Naive B cell (primary cell): ENCODE measurements around the gene PRKACA. TPM values are rescaled to one million over a fixed set of nuclear protein-coding genes. Genes with fewer than 3 reads are reported as not detected.

ENCODE experiments used
- ATAC-seq, 2 donors: fragments of 150-1000 bp; cut with Tn5 transposase; 2 replicates each; pipeline ENCODE4 v1.10.0; 2021; ENCODE audit warnings: low read depth in 2 of 2, mild to moderate bottlenecking in 2 of 2, moderate library complexity in 2 of 2
- DNase-seq: peaks from one replicate; pipeline ENCODE4 v3.0.0; 2022
- H3K27ac Mint-ChIP-seq, 6 donors: one replicate each; pipeline ENCODE4 v1.8.0; 2020 to 2022; ENCODE audit warnings: mild to moderate bottlenecking in 6 of 6, mixed read lengths in 6 of 6, moderate library complexity in 5 of 6, inconsistent platforms in 2 of 6
- H3K27me3 Mint-ChIP-seq, 3 donors: one replicate each; pipeline ENCODE4 v1.8.0; 2021 to 2022; ENCODE audit warnings: mixed read lengths in 3 of 3, mild to moderate bottlenecking in 1 of 3
- H3K36me3 Mint-ChIP-seq, 2 donors: one replicate each; pipeline ENCODE4 v1.8.0; 2020 to 2022; ENCODE audit warnings: mixed read lengths in 2 of 2, inconsistent platforms in 1 of 2, mild to moderate bottlenecking in 1 of 2
- H3K4me1 Mint-ChIP-seq, 3 donors: one replicate each; pipeline ENCODE4 v1.8.0; 2020 to 2022; ENCODE audit warnings: mixed read lengths in 3 of 3, inconsistent platforms in 1 of 3, mild to moderate bottlenecking in 1 of 3, moderate library complexity in 1 of 3
- H3K4me3 Mint-ChIP-seq, 8 donors: one replicate each; pipeline ENCODE4 v1.8.0; 2020 to 2022; ENCODE audit warnings: mild to moderate bottlenecking in 8 of 8, mixed read lengths in 8 of 8, moderate library complexity in 8 of 8, inconsistent platforms in 2 of 8
- H3K9me3 Mint-ChIP-seq, 7 donors: one replicate each; pipeline ENCODE4 v1.8.0; 2020 to 2022; ENCODE audit warnings: mixed read lengths in 7 of 7, mild to moderate bottlenecking in 5 of 7, inconsistent platforms in 2 of 7, moderate library complexity in 1 of 7
- polyA plus RNA-seq, 6 donors: library from polyadenylated mRNA; unstranded; fragments of 300-500 nt; fragmentation: Illumina TruSeq; gene quantifications; one replicate each; pipeline ENCODE4 v1.2.3, GENCODE V29; 2021; ENCODE audit warnings: low read depth in 6 of 6

Gene PRKACA
- polyA plus RNA-seq, 6 donors from 2014 or later, result 0.60 to 3.1 (median 1.2) TPM; not detected in 1

GRCh38 chr19:14119146-14119545 lies 1.6 kb upstream of the PRKACA start:
- Mint-ChIP-seq H3K4me3 (peak overlapping the region; percentile 91 to 97 (median 94)), H3K9me3 (no peaks in the 10 kb centered on the region), H3K4me1 (peaks cover 35 to 39% (median 37%) of the 10 kb centered on the region in 3 donors), H3K27me3 (no peaks in the 10 kb centered on the region), H3K36me3 (no peaks in the 10 kb centered on the region), H3K27ac (peak overlapping the region in 4 of 6 donors; percentile 76 to 100 (median 98))
- ATAC-seq (no peak), DNase-seq (no peak)

GRCh38 chr19:14118165-14119051 lies 846 bp upstream of the PRKACA start:
- peak; percentile 51 for DNase-seq
- Mint-ChIP-seq H3K4me1 (peaks cover 39 to 44% (median 42%) of the 10 kb centered on the region in 3 donors), H3K9me3 (no peaks in the 10 kb centered on the region), H3K36me3 (no peaks in the 10 kb centered on the region), H3K4me3 (peak overlapping the region; percentile 91 to 97 (median 94)), H3K27me3 (no peaks in the 10 kb centered on the region), H3K27ac (peak overlapping the region; percentile 93 to 100 (median 98))
- peak; percentile 20 to 21 for ATAC-seq

GRCh38 chr19:14116918-14117578 lies 514 bp downstream of the PRKACA start:
- Mint-ChIP-seq H3K27me3 (no peaks in the 10 kb centered on the region), H3K27ac (peak overlapping the region in 4 of 6 donors; percentile 24 to 89 (median 84)), H3K9me3 (no peaks in the 10 kb centered on the region), H3K4me1 (peaks cover 39 to 45% (median 44%) of the 10 kb centered on the region in 3 donors), H3K4me3 (peak overlapping the region; percentile 80 to 95 (median 93)), H3K36me3 (no peaks in the 10 kb centered on the region)
- DNase-seq (no peak), ATAC-seq (no peak)

DNA sequence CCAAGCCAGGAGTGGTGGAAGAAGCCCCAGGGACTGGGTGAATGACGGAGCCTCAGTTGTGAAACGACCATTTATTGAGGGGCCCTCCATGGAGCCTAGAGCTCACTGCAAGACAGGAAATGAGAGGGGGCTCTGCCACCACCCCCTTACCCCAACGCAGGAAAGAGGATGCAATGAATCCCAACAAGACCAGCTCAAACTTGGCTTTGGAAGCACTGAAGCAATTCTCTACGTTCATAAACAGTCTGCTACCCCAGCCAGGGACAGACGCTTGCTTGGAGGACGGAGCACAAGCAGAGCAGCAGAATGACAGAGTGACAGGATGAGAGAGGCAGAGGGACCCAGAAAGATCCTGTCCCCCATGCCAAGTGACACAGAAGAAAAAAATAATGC lies 1.0 kb downstream of the PRKACA start:
- ATAC-seq (no peak), DNase-seq (no peak)
- H3K4me1 Mint-ChIP-seq, result peaks cover 39 to 45% (median 44%) of the 10 kb centered on the region in 3 donors
- no peaks in the 10 kb centered on the region for H3K27me3 Mint-ChIP-seq
- H3K9me3 Mint-ChIP-seq, result no peaks in the 10 kb centered on the region
- H3K4me3 Mint-ChIP-seq, result peak overlapping the region; percentile 80 to 95 (median 93)
- no peaks in the 10 kb centered on the region for H3K36me3 Mint-ChIP-seq
- peak overlapping the region in 5 of 6 donors; percentile 24 to 94 (median 87) for H3K27ac Mint-ChIP-seq

- Mint-ChIP-seq H3K4me1 (peaks cover 39 to 45% (median 44%) of the 10 kb centered on the region in 3 donors), H3K27ac (peak overlapping the region in 2 of 6 donors; percentile 62 to 74), H3K27me3 (no peaks in the 10 kb centered on the region), H3K9me3 (no peaks in the 10 kb centered on the region), H3K36me3 (no peaks in the 10 kb centered on the region), H3K4me3 (peak overlapping the region; percentile 37 to 95 (median 92))
- DNase-seq (no peak), ATAC-seq (no peak)
Measured at GRCh38 chr19:14115756-14116155, 1.8 kb downstream of the PRKACA start.

DNA sequence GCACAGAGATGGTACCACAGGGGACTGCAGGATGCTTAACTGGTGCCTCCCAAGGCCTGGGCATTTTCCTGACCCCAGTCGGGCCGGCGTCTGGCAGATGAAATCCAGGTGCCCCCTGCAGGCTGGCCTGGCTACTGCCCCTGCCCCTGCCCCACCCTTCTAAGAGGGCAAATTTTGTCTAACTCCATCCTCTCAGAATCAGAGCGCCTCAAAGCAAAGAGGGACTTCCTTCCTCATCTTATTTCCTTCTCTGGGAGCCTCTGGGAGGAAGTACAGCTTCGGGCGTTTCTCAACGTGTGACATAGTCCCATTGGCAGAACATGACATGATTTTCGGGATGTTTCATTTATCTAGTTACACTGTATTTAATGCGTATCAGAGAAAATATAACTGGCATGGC lies 2.7 kb downstream of the PRKACA start:
- DNase-seq (peak; percentile 48), ATAC-seq (no peak)
- Mint-ChIP-seq H3K36me3 (no peaks in the 10 kb centered on the region), H3K9me3 (no peaks in the 10 kb centered on the region), H3K4me1 (peaks cover 39 to 47% (median 44%) of the 10 kb centered on the region in 3 donors), H3K27me3 (no peaks in the 10 kb centered on the region), H3K27ac (peak overlapping the region in 3 of 6 donors; percentile 47 to 70 (median 56)), H3K4me3 (peak overlapping the region in 6 of 8 donors; percentile 5 to 84 (median 52))

- Mint-ChIP-seq H3K36me3 (no peaks in the 10 kb centered on the region), H3K4me1 (peaks cover 39 to 46% (median 44%) of the 10 kb centered on the region in 3 donors), H3K9me3 (no peaks in the 10 kb centered on the region), H3K27ac (peak overlapping the region in 1 of 6 donors; percentile 70), H3K27me3 (no peaks in the 10 kb centered on the region), H3K4me3 (peak overlapping the region in 2 of 8 donors; percentile 5 to 84)
- DNase-seq (no peak), ATAC-seq (no peak)
Measured at GRCh38 chr19:14114439-14114838, 3.1 kb downstream of the PRKACA start.

DNA sequence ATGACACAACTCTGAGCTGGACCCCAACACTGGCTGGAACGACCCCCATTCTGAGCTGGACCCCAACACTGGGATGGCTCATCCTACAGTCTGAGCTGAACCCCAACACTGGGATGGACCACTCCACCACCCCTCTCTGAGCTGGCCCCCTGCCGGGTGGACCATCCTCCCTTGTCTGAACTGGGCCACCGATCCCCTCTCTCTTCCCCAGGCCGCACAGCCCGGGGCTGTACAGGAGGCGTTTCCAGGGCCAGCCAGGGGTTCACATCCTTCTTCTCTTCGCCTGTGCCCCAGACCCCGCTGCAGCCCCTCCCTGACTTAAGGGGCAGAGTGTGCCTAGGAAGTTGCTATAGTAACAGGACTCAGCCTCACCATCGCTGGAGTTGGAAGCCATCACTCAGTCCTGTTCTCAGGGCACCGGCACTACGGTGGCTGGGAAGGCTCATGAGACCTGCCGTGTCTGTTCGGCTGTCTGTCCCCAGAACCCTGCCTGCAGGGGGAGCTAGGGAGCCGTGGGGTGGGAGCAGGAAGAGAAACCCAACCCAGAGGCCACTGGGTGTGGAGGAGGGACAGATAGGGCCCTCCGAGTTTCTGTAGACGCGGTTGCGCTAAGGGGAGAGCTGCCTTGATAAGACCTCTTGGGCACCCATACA lies 3.7 kb downstream of the PRKACA start:
- H3K9me3 Mint-ChIP-seq, result no peaks in the 10 kb centered on the region
- H3K4me3 Mint-ChIP-seq, result peak overlapping the region in 2 of 8 donors; percentile 3 to 84
- ATAC-seq, result no peak
- peak overlapping the region in 2 of 6 donors; percentile 50 to 85 for H3K27ac Mint-ChIP-seq
- H3K4me1 Mint-ChIP-seq, result peaks cover 37 to 41% (median 40%) of the 10 kb centered on the region in 3 donors
- H3K27me3 Mint-ChIP-seq, result no peaks in the 10 kb centered on the region
- DNase-seq, result peak; percentile 30
- H3K36me3 Mint-ChIP-seq, result no peaks in the 10 kb centered on the region

DNA sequence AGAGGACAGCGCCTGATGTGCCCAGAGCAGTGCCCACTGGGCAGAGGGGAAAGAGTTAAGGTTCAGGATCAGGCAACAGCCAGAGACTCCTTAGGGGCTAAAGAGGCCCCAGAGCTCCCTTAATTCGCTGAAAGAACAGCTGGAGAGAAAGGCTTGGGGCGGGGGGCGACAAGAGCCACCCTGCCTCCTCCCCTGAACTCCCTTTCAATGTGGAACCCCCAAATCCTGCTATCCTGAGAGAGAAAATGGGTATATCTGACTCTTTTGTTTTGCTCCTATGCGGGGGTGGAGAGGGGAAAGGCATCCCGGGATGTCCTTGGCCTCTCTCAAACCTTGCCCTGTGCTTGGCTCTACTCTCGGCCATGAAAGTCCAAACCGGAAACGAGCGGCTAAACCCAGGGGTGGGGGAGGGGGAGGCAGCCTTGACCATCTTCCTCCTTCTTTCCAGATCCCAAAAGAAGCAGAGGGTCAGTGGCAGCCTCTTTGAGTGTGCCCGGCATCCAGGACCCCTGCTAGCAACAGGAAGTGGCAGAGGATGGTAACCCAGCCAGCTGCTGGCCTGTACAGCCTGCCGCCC lies 4.7 kb downstream of the PRKACA start:
- peaks cover 31 to 35% (median 33%) of the 10 kb centered on the region in 3 donors for H3K4me1 Mint-ChIP-seq
- no peaks in the 10 kb centered on the region for H3K36me3 Mint-ChIP-seq
- ATAC-seq (no peak), DNase-seq (no peak)
- no peak overlapping the region for H3K4me3 Mint-ChIP-seq
- H3K9me3 Mint-ChIP-seq, result no peaks in the 10 kb centered on the region
- H3K27me3 Mint-ChIP-seq, result no peaks in the 10 kb centered on the region
- no peak overlapping the region for H3K27ac Mint-ChIP-seq

DNA sequence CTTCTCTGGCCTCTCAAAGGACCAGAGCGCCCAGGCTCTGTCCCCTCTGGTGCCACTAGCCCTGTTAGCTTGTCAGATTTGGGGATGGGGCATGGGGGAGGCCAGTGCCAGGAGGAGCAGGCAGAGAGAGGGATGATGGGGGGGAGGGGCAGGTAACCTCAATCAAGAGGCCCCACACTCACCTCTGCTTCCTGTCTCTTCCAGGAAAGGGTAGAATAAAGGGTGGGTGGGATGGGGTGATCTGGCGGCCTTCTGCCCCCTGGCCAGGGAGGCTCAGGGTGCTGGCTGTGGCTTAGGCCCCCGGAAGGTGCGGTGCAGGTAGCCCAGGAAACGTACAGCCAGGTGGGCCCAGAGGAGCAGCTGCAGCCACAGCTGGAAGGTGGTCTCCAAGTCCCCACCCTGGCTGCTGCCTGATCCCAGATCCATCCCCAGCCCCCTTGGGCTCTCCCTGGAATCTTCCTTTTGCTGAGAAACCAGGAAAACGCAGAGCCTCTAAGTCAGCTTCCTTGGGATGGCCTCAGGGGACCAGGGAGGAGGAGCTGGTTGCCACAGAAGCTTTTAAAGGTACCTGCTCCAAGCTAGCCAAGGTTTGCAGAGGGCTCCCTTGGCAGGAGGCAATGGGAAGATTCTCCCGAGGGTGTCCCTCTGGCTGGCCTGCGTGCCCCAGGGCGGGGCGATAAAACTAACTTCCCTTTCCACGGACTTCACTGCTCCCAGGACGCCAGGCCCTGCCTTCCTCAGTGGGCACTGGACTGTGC lies 5.3 kb downstream of the PRKACA start:
- peaks cover 27 to 34% (median 33%) of the 10 kb centered on the region in 3 donors for H3K4me1 Mint-ChIP-seq
- no peak overlapping the region for H3K4me3 Mint-ChIP-seq
- no peak for ATAC-seq
- no peaks in the 10 kb centered on the region for H3K9me3 Mint-ChIP-seq
- no peak overlapping the region for H3K27ac Mint-ChIP-seq
- no peak for DNase-seq
- no peaks in the 10 kb centered on the region for H3K36me3 Mint-ChIP-seq
- H3K27me3 Mint-ChIP-seq, result no peaks in the 10 kb centered on the region

GRCh38 chr19:14111486-14111885 lies 6.1 kb downstream of the PRKACA start:
- no peaks in the 10 kb centered on the region for H3K9me3 Mint-ChIP-seq
- H3K27me3 Mint-ChIP-seq, result no peaks in the 10 kb centered on the region
- DNase-seq, result no peak
- no peaks in the 10 kb centered on the region for H3K36me3 Mint-ChIP-seq
- H3K27ac Mint-ChIP-seq, result no peak overlapping the region
- ATAC-seq, result no peak
- H3K4me1 Mint-ChIP-seq, result peaks cover 21 to 28% (median 28%) of the 10 kb centered on the region in 3 donors
- peak overlapping the region in 1 of 8 donors; percentile 9 for H3K4me3 Mint-ChIP-seq

- H3K9me3 Mint-ChIP-seq, result no peaks in the 10 kb centered on the region
- H3K27me3 Mint-ChIP-seq, result no peaks in the 10 kb centered on the region
- H3K27ac Mint-ChIP-seq, result peak overlapping the region in 1 of 6 donors; percentile 20
- peaks cover 12 to 19% (median 19%) of the 10 kb centered on the region in 3 donors for H3K4me1 Mint-ChIP-seq
- H3K36me3 Mint-ChIP-seq, result no peaks in the 10 kb centered on the region
- H3K4me3 Mint-ChIP-seq, result no peak overlapping the region
- ATAC-seq (no peak), DNase-seq (no peak)
Measured at GRCh38 chr19:14110650-14111049, 6.9 kb downstream of the PRKACA start.
